Thymus (tissue), 11 donors: ENCODE measurements around the gene RIOK1. TPM values are rescaled to one million over a fixed set of nuclear protein-coding genes. Genes with fewer than 3 reads are reported as not detected.

Experiments used
- DNase-seq, 9 donors: peaks; one replicate each; pipeline ENCODE4 v3.0.0-alpha.2; 2013; ENCODE audit warnings: low spot score in 9 of 9, low read depth in 6 of 9, missing footprints in 1 of 9
- H3K27ac ChIP-seq, 2 donors: one replicate each; pipeline ENCODE4 v1.5.1; 2013; ENCODE audit warnings: control low read depth in 1 of 2, low read depth in 1 of 2, low read length in 1 of 2, mild to moderate bottlenecking in 1 of 2, moderate library complexity in 1 of 2
- H3K27me3 ChIP-seq, 2 donors: one replicate each; pipeline ENCODE4 v1.5.1; 2013; ENCODE audit warnings: low read length in 1 of 2; ENCODE audit not compliant: control insufficient read depth in 2 of 2, insufficient read depth in 1 of 2
- H3K36me3 ChIP-seq, 2 donors: one replicate each; pipeline ENCODE4 v1.5.1; 2013; ENCODE audit warnings: low read length in 1 of 2, mild to moderate bottlenecking in 1 of 2, moderate library complexity in 1 of 2; ENCODE audit not compliant: control insufficient read depth in 2 of 2, insufficient read depth in 2 of 2
- H3K4me1 ChIP-seq, 2 donors: one replicate each; pipeline ENCODE4 v1.5.1; 2013; ENCODE audit warnings: low read length in 2 of 2; ENCODE audit not compliant: control insufficient read depth in 2 of 2, insufficient read depth in 2 of 2
- H3K4me3 ChIP-seq, 2 donors: one replicate each; pipeline ENCODE4 v1.5.1; 2013; ENCODE audit warnings: low read length in 2 of 2, control low read depth in 1 of 2, mild to moderate bottlenecking in 1 of 2
- H3K9me3 ChIP-seq, 2 donors: one replicate each; pipeline ENCODE4 v1.5.1; 2013; ENCODE audit warnings: low read length in 1 of 2, mild to moderate bottlenecking in 1 of 2; ENCODE audit not compliant: control insufficient read depth in 2 of 2, insufficient read depth in 1 of 2
- WGBS: extraction: QIAGEN DNeasy Blood & Tissue Kit; methylation state at CpG from one replicate; pipeline ENCODE4 v1.1.7; 2013; 5-methylcytosine and 5-hydroxymethylcytosine counted together
- polyA plus RNA-seq: library from polyadenylated mRNA; stranded (reverse); fragments of 200-250 nt; gene quantifications from one replicate; pipeline ENCODE4 v1.2.3, GENCODE V29; 2013
- total RNA-seq: library from RNA; stranded (reverse); fragments of 120-200 nt; gene quantifications from one replicate; pipeline ENCODE4 v1.2.4, GENCODE V29; 2013
- donor health status: healthy.

Gene RIOK1
- total and polyA plus RNA-seq, 2 donors = 21.3 to 26.6 TPM

DNA sequence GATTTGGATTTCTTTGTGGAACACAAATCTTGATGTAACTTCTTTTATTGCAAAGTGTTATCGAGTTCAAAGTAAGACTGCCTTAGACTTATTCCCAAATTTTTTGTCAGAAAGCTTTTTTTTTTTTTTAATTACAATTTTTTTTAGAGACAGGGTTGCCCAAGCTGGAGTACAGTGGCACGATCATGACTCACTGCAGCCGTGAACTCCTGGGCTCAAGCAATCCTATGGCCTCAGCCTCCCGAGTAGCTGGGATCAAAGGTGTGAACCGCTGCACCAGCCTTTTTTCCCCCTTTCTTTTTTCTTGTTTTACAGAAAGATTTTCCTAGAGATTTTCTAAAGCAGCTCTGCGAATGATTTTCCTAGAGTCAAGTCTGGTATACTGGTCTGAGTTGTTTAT is 2.8 kb downstream of the RIOK1 start:
- 97% methylated on average over 6 of the region's 6 CpGs for WGBS
- DNase-seq = no peak

DNA sequence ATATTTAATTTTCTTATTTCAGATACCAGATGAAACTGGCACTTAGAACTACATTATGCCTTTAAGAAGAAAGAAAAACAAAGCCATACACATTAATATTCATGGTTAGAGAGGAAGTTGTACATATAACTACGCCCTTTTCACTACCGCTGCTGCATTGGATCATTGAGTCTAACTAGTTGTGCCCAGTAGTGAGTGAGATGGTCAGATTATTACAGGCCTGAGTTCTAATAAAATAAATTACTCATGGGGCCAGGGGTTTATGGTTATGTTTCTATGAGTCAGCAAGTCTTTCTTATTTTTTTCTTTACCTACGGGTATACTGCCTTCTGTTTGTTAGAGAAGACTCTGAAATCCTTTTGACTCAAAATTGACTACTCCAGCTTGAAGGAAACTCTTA is 11.5 kb downstream of the RIOK1 start:
- Histone ChIP-seq H3K36me3 (peaks cover 24 to 70% of the 10 kb centered on the region in 2 donors), H3K27ac (no peak overlapping the region), H3K4me1 (no peaks in the 10 kb centered on the region), H3K4me3 (no peak overlapping the region), H3K9me3 (no peaks in the 10 kb centered on the region), H3K27me3 (no peaks in the 10 kb centered on the region)
- 98% methylated on average over 3 of the region's 3 CpGs for WGBS
- no peak for DNase-seq

More for the DNA sequence above, 2.8 kb downstream of the RIOK1 start:
- Histone ChIP-seq H3K27me3 (no peaks in the 10 kb centered on the region), H3K4me3 (no peak overlapping the region), H3K9me3 (no peaks in the 10 kb centered on the region), H3K36me3 (peaks cover 7 to 28% of the 10 kb centered on the region in 2 donors), H3K27ac (no peak overlapping the region), H3K4me1 (peaks cover 8 to 13% of the 10 kb centered on the region in 2 donors)

DNA sequence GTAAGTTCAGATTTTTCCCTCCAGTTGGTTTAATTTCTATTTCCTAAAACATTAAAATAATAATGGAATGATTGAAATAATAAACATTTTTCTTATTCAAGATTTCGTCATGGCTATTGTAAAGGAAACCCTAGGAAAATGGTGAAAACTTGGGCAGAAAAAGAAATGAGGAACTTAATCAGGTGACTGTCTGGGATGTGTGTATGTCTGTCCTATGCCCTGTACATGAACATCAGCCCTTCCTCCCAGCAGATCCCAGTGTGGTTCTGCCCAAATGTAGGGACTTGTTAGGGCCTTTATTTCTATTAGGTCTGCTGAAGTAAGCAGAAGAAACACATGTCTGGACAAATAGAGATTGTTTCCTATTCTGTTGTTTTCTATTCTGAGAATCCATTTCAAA is 13.1 kb downstream of the RIOK1 start:
- 96% methylated on average over 1 of the region's 1 CpG for WGBS

DNA sequence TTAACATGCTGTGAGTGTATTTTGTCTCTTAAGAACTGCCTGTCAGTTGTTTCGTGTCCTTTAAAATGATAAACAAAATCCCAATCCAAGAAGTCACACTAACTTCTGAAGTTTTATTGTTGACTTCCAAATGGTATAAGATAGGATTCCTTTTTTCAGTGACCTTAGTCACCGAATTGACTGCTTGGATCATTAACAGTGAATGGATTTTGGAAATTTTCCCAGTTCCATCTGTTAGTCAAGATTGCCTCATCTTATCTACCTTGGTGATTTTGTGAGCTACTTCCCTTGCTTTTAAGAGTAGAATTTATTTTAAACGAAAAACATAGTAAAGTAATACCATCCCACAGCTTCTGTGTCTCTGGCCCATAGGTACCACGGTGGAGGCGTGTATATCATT is 14.9 kb downstream of the RIOK1 start:
- no peak for DNase-seq
- Histone ChIP-seq H3K9me3 (no peaks in the 10 kb centered on the region), H3K4me1 (no peaks in the 10 kb centered on the region), H3K27me3 (no peaks in the 10 kb centered on the region), H3K27ac (no peak overlapping the region), H3K36me3 (peaks cover 41 to 85% of the 10 kb centered on the region in 2 donors), H3K4me3 (no peak overlapping the region)
- WGBS = 95% methylated on average over 5 of the region's 5 CpGs

More for the DNA sequence above, 13.1 kb downstream of the RIOK1 start:
- Histone ChIP-seq H3K4me1 (no peaks in the 10 kb centered on the region), H3K9me3 (no peaks in the 10 kb centered on the region), H3K27ac (no peak overlapping the region), H3K36me3 (peaks cover 33 to 84% of the 10 kb centered on the region in 2 donors), H3K4me3 (no peak overlapping the region), H3K27me3 (no peaks in the 10 kb centered on the region)
- no peak for DNase-seq

- WGBS = 98% methylated on average over 9 of the region's 9 CpGs
- Histone ChIP-seq H3K27me3 (no peaks in the 10 kb centered on the region), H3K9me3 (no peaks in the 10 kb centered on the region), H3K4me3 (no peak overlapping the region), H3K27ac (no peak overlapping the region), H3K4me1 (no peaks in the 10 kb centered on the region), H3K36me3 (peaks cover 55 to 85% of the 10 kb centered on the region in 2 donors)
- no peak for DNase-seq
Measured at GRCh38 chr6:7406743-7407142, 17.1 kb downstream of the RIOK1 start.

DNA sequence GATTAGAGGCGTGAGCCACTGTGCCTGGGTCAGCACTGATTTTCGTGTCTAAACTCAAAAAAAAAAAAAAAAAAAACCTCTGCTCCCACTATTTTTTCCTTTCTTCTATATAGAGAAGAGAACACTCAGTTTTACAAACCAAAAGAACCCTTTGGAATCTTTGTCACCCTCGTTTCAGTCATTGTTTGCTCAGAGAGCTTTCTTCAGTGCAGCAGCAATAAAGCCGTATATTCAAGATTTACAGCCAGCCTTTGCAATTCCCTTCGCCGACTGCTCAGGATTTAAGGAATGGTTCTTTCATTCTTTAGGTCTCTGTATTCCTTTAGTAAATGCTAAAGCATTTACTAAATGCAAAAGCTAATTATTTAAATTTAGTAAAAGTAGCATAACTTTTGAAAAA is 20.1 kb downstream of the RIOK1 start:
- no peak for DNase-seq
- H3K36me3 ChIP-seq = peaks cover 65 to 80% of the 10 kb centered on the region in 2 donors
- H3K27ac ChIP-seq = no peak overlapping the region
- no peaks in the 10 kb centered on the region for H3K27me3 ChIP-seq
- no peaks in the 10 kb centered on the region for H3K9me3 ChIP-seq
- 97% methylated on average over 6 of the region's 6 CpGs for WGBS
- H3K4me1 ChIP-seq = no peaks in the 10 kb centered on the region
- no peak overlapping the region for H3K4me3 ChIP-seq

DNA sequence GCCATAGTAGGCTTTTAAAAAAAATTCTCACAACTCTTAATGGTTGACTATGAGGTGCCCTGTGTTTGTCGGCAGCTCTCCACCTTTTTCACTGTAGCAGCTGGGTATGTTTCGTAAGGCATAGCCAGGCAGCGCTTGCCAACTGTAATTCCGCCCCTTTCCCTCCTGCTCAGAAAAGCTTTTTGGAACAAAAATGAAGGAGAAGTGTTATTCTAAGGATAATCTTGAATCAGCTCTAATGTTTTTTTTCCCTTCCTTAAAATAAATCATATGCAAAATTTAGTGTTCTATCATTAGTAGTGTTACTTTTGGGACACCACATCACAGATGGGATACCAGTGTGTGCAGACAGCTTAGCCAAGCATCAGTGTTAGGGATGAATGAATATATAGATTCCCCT is 21.2 kb downstream of the RIOK1 start:
- over 99% methylated on average over 4 of the region's 4 CpGs for WGBS
- Histone ChIP-seq H3K4me3 (no peak overlapping the region), H3K4me1 (no peaks in the 10 kb centered on the region), H3K27ac (no peak overlapping the region), H3K36me3 (peaks cover 64 to 80% of the 10 kb centered on the region in 2 donors), H3K9me3 (no peaks in the 10 kb centered on the region), H3K27me3 (no peaks in the 10 kb centered on the region)
- no peak for DNase-seq

GRCh38 chr6:7411328-7411727 is 21.7 kb downstream of the RIOK1 start:
- Histone ChIP-seq H3K4me3 (no peak overlapping the region), H3K9me3 (no peaks in the 10 kb centered on the region), H3K27me3 (no peaks in the 10 kb centered on the region), H3K36me3 (peaks cover 59 to 79% of the 10 kb centered on the region in 2 donors), H3K27ac (no peak overlapping the region), H3K4me1 (no peaks in the 10 kb centered on the region)
- 96% methylated on average over 2 of the region's 2 CpGs for WGBS
- DNase-seq = no peak

- peaks cover 53 to 81% of the 10 kb centered on the region in 2 donors for H3K36me3 ChIP-seq
- DNase-seq = no peak
- H3K27ac ChIP-seq = no peak overlapping the region
- no peaks in the 10 kb centered on the region for H3K27me3 ChIP-seq
- H3K9me3 ChIP-seq = no peaks in the 10 kb centered on the region
- 95% methylated on average over 2 of the region's 2 CpGs for WGBS
- H3K4me1 ChIP-seq = peaks cover 1 to 2% of the 10 kb centered on the region in 2 donors
- H3K4me3 ChIP-seq = no peak overlapping the region
Measured at GRCh38 chr6:7413151-7413823, 23.7 kb downstream of the RIOK1 start.
